Activated effector memory CD4-positive, alpha-beta T cell treated with Interleukin-2 at 50 U/mL for 16 hours (primary cell): ENCODE results near the gene PRPF18.
"Not testable (repeated sequence)": the region's sequence is repeated elsewhere in the genome, so short reads cannot be mapped to it uniquely, and the experiment has no call there.

ENCODE experiments used
- DNase-seq: peaks from one replicate; pipeline ENCODE4 v3.0.0-alpha.2; 2020

Gene PRPF18

GRCh38 chr10:13586676-13587355, at the start of gene PRPF18:
PRPF18 (plus strand) TSS chr10:13586965; CDS start chr10:13587087, 122 bp downstream.
- DNase-seq: peak; percentile 93

GRCh38 chr10:13537985-13538384, 48.8 kb upstream of the PRPF18 start:
- DNase-seq: not testable (repeated sequence)

- no peak for DNase-seq
These were observed 44.2 kb upstream of the PRPF18 start for GRCh38 chr10:13542533-13542932.

- no peak for DNase-seq
These were observed 36.0 kb upstream of the PRPF18 start for GRCh38 chr10:13550802-13551201.

GRCh38 chr10:13555884-13556510, 30.8 kb upstream of the PRPF18 start:
- DNase-seq: no peak

GRCh38 chr10:13559124-13559700, 27.6 kb upstream of the PRPF18 start:
- no peak for DNase-seq

- DNase-seq: no peak
These were observed 26.2 kb upstream of the PRPF18 start for GRCh38 chr10:13560597-13560996.

GRCh38 chr10:13563481-13564445, 23.0 kb upstream of the PRPF18 start:
- no peak for DNase-seq

- DNase-seq: no peak
These were observed 22.2 kb upstream of the PRPF18 start for GRCh38 chr10:13564576-13564975.

- no peak for DNase-seq
These were observed 19.7 kb upstream of the PRPF18 start for GRCh38 chr10:13567030-13567429.

GRCh38 chr10:13571541-13571940, 15.2 kb upstream of the PRPF18 start:
- DNase-seq: no peak

- DNase-seq: no peak
These were observed 12.8 kb upstream of the PRPF18 start for GRCh38 chr10:13573960-13574359.

GRCh38 chr10:13585195-13585751, 1.5 kb upstream of the PRPF18 start:
- DNase-seq: no peak

GRCh38 chr10:13585943-13586342, 822 bp upstream of the PRPF18 start:
- DNase-seq: no peak

- no peak for DNase-seq
These were observed 626 bp downstream of the PRPF18 start for GRCh38 chr10:13587391-13587790.

- no peak for DNase-seq
These were observed 2.6 kb downstream of the PRPF18 start for GRCh38 chr10:13589316-13589715.

GRCh38 chr10:13590886-13591285, 4.1 kb downstream of the PRPF18 start:
- no peak for DNase-seq

GRCh38 chr10:13592306-13592705, 5.5 kb downstream of the PRPF18 start:
- no peak for DNase-seq

- DNase-seq: no peak
These were observed 6.8 kb downstream of the PRPF18 start for GRCh38 chr10:13593535-13593934.

- no peak for DNase-seq
These were observed 7.9 kb downstream of the PRPF18 start for GRCh38 chr10:13594641-13595040.

- DNase-seq: no peak
These were observed 11.1 kb downstream of the PRPF18 start for GRCh38 chr10:13597909-13598308.

- no peak for DNase-seq
These were observed 17.7 kb downstream of the PRPF18 start for GRCh38 chr10:13604357-13605040.
